HCT116 (cell line): Measurements from ENCODE around the gene DHRS9. TPM values are rescaled to one million over a fixed set of nuclear protein-coding genes. Genes with fewer than 3 reads are reported as not detected.

Source experiments
- ATAC-seq: fragments of 200-7000 bp; cut with Tn5 transposase; 2 replicates; pipeline ENCODE4 v1.9.1; 2020; ENCODE audit warnings: mild to moderate bottlenecking, moderate library complexity
- BruUV-seq: library from RNA; stranded (reverse); fragments of 400-500 nt; replicated peaks from 2 replicates; lab custom pipeline; 2021; lab: Mats Ljungman, UMichigan
- CTCF ChIA-PET: fragments of 300-600 bp; sonication (Branson Sonifier 250); formaldehyde crosslinking; loops from one replicate; lab custom pipeline; 2021; ENCODE audit warnings: antibody characterized with exemption; lab: Charles Lee
- POLR2A ChIA-PET: fragments of 300-600, 350-600 bp; sonication (Branson Sonifier 250); formaldehyde crosslinking; loops from one replicate; lab custom pipeline; 2021; ENCODE audit warnings: antibody characterized with exemption; lab: Charles Lee
- RAD21 ChIA-PET, 2 experiments: fragments of 300-600 bp; sonication (Branson Sonifier 250); formaldehyde crosslinking; loops; one replicate each; lab custom pipeline; 2023; ENCODE audit warnings: low total read pairs in 2 of 2; ENCODE audit not compliant: uncharacterized antibody in 2 of 2, unreplicated experiment in 2 of 2, low non-redundant PET in 1 of 2; lab: Charles Lee
- DNase-seq: peaks from one replicate; pipeline ENCODE4 v3.0.0-alpha.2; 2010; ENCODE audit warnings: low read depth, low spot score
- H2AFZ ChIP-seq: fragments of 200-600 bp; shearing (Covaris generic), sonication (generic); 2 replicates; pipeline ENCODE4 v1.6.1; 2017; ENCODE audit warnings: low read depth, mixed run types, mixed read lengths, antibody characterized with exemption, low read length; ENCODE audit not compliant: poor library complexity, severe bottlenecking
- H3K27ac ChIP-seq: 2 replicates; pipeline ENCODE4 v1.5.1; 2012; ENCODE audit warnings: low read depth, low read length
- H3K27me3 ChIP-seq: fragments of 200-600 bp; sonication (generic); 2 replicates; pipeline ENCODE4 v1.6.1; 2016; ENCODE audit warnings: mixed run types, low read length, mixed read lengths; ENCODE audit not compliant: insufficient read depth
- H3K36me3 ChIP-seq, 2 experiments: fragments of 200-500 bp in 1 of 2; fragments of 200-600 bp in 1 of 2; sonication (Bioruptor generic) in 1 of 2; sonication (generic) in 1 of 2; 2 replicates each; pipeline versions ENCODE4 v1.5.1 to v1.6.1; 2014 to 2016; ENCODE audit warnings: low read length in 2 of 2, inconsistent platforms in 1 of 2, mixed read lengths in 1 of 2, mixed run types in 1 of 2; ENCODE audit not compliant: insufficient read depth in 2 of 2, control insufficient read depth in 1 of 2
- H3K4me1 ChIP-seq, 2 experiments: fragments of 200-600 bp in 1 of 2; sonication (generic) in 1 of 2; 2 replicates each; pipeline versions ENCODE4 v1.5.1 to v1.6.1; 2012 to 2017; ENCODE audit warnings: low read length in 2 of 2, inconsistent platforms in 1 of 2, mild to moderate bottlenecking in 1 of 2, mixed read lengths in 1 of 2, mixed run types in 1 of 2, moderate library complexity in 1 of 2; ENCODE audit not compliant: insufficient read depth in 2 of 2, control insufficient read depth in 1 of 2
- H3K4me2 ChIP-seq: fragments of 200-600 bp; sonication (generic); 2 replicates; pipeline ENCODE4 v1.6.1; 2017; ENCODE audit warnings: mixed run types, low read length, mixed read lengths
- H3K4me3 ChIP-seq, 2 experiments: fragments of 200-600 bp in 1 of 2; sonication (generic) in 1 of 2; replicated peaks in 1 of 2; 2 replicates each; pipeline ENCODE4 v1.5.1; 2011 to 2016; ENCODE audit warnings: low read length in 2 of 2, control low read depth in 1 of 2, low read depth in 1 of 2, mild to moderate bottlenecking in 1 of 2, mixed read lengths in 1 of 2, mixed run types in 1 of 2
- H3K79me2 ChIP-seq: fragments of 200-600 bp; sonication (generic); 2 replicates; pipeline ENCODE4 v1.6.1; 2017; ENCODE audit warnings: mild to moderate bottlenecking, mixed run types, low read length, moderate library complexity, mixed read lengths; ENCODE audit not compliant: insufficient read depth
- H3K9ac ChIP-seq: fragments of 200-600 bp; sonication (generic); 2 replicates; pipeline ENCODE4 v1.6.1; 2016; ENCODE audit warnings: low read length, mixed read lengths
- H3K9me2 ChIP-seq: fragments of 200-600 bp; sonication (generic), shearing (Covaris generic); 2 replicates; pipeline ENCODE4 v1.6.1; 2017; ENCODE audit warnings: mixed run types, mild to moderate bottlenecking, moderate library complexity; ENCODE audit not compliant: insufficient read depth
- H3K9me3 ChIP-seq, 2 experiments: fragments of 200-500 bp in 1 of 2; fragments of 200-600 bp in 1 of 2; sonication (Bioruptor generic) in 1 of 2; sonication (generic) in 1 of 2; 2 replicates each; pipeline ENCODE4 v1.6.1; 2014 to 2017; ENCODE audit warnings: low read length in 2 of 2, mixed read lengths in 2 of 2, inconsistent platforms in 1 of 2, low read depth in 1 of 2, mild to moderate bottlenecking in 1 of 2, mixed run types in 1 of 2, moderate library complexity in 1 of 2; ENCODE audit not compliant: control insufficient read depth in 1 of 2, insufficient read depth in 1 of 2
- H4K20me1 ChIP-seq: fragments of 200-600 bp; sonication (generic), shearing (Covaris generic); 2 replicates; pipeline ENCODE4 v1.6.1; 2017; ENCODE audit warnings: mixed run types, mild to moderate bottlenecking, moderate library complexity; ENCODE audit not compliant: insufficient read depth
- CEBPB ChIP-seq: IDR thresholded peaks from 2 replicates; pipeline ENCODE4 v1.6.1; 2012; ENCODE audit warnings: low read depth
- CTCF ChIP-seq, 3 experiments: fragments of 200-600 bp in 1 of 3; sonication (generic) in 1 of 3; IDR thresholded peaks in 2 of 3; conservative IDR thresholded peaks in 1 of 3; 2 replicates each; pipeline ENCODE4 v1.5.1; 2012 to 2017; ENCODE audit warnings: low read depth in 2 of 3, low read length in 2 of 3, antibody characterized with exemption in 1 of 3, borderline replicate concordance in 1 of 3, control low read depth in 1 of 3, mild to moderate bottlenecking in 1 of 3, mixed read lengths in 1 of 3, mixed run types in 1 of 3, moderate library complexity in 1 of 3; ENCODE audit not compliant: insufficient read depth in 1 of 3
- EGR1 ChIP-seq: IDR thresholded peaks from 2 replicates; pipeline ENCODE4 v1.6.1; 2012; ENCODE audit warnings: low read depth
- ELF1 ChIP-seq: IDR thresholded peaks from 2 replicates; pipeline ENCODE4 v1.6.1; 2012; ENCODE audit warnings: low read depth, borderline replicate concordance
- EZH2 ChIP-seq: fragments of 200-600 bp; sonication (generic); IDR thresholded peaks from 2 replicates; pipeline ENCODE4 v1.6.1; 2017; ENCODE audit warnings: antibody characterized with exemption, mixed run types
- EZH2phosphoT487 ChIP-seq: fragments of 200-600 bp; IDR thresholded peaks from 2 replicates; pipeline ENCODE4 v1.6.1; 2018; ENCODE audit warnings: antibody characterized with exemption, borderline replicate concordance
- FOSL1 ChIP-seq: IDR thresholded peaks from 2 replicates; pipeline ENCODE4 v1.6.1; 2012; ENCODE audit warnings: low read depth
- JUND ChIP-seq: IDR thresholded peaks from 2 replicates; pipeline ENCODE4 v1.6.1; 2012
- POLR2A ChIP-seq: IDR thresholded peaks from 2 replicates; pipeline ENCODE4 v1.7.0; 2011; ENCODE audit warnings: borderline replicate concordance; ENCODE audit not compliant: insufficient read depth, insufficient read length; ENCODE audit errors: extremely low read depth
- POLR2AphosphoS5 ChIP-seq: IDR thresholded peaks from 2 replicates; pipeline ENCODE4 v1.6.1; 2011; ENCODE audit warnings: mild to moderate bottlenecking, low read depth, low read length, moderate library complexity
- SP1 ChIP-seq: IDR thresholded peaks from 2 replicates; pipeline ENCODE4 v1.6.1; 2012; ENCODE audit warnings: low read depth
- SRF ChIP-seq: IDR thresholded peaks from 2 replicates; pipeline ENCODE4 v1.6.1; 2012; ENCODE audit warnings: low read depth
- YY1 ChIP-seq: IDR thresholded peaks from 2 replicates; pipeline ENCODE4 v1.6.1; 2011; ENCODE audit warnings: low read length, low read depth, moderate library complexity, mild to moderate bottlenecking; ENCODE audit not compliant: insufficient replicate concordance; ENCODE audit errors: extremely low read depth
- ZFX ChIP-seq: fragments of 450-650 bp; IDR thresholded peaks from 2 replicates; pipeline ENCODE4 v1.6.1; 2017
- ZNF274 ChIP-seq: fragments of 200-500 bp; sonication (Bioruptor generic); IDR thresholded peaks from 2 replicates; pipeline ENCODE4 v1.6.1; 2014; ENCODE audit warnings: mild to moderate bottlenecking, low read depth, low read length, inconsistent platforms
- intact Hi-C: fragments of 100-400 bp; cut with micrococcal nuclease; formaldehyde crosslinking; loops from 2 replicates; pipeline ENCODE4 v1.10.0; 2022
- total RNA-seq: library from RNA; stranded (reverse); gene quantifications from one replicate; pipeline ENCODE4 v1.2.1, GENCODE V29; 2021; ENCODE audit not compliant: unreplicated experiment
- TF ChIP-seq, protein P1 (sequence below): IDR thresholded peaks from 2 replicates; pipeline ENCODE4 v1.6.1; 2012
- TF ChIP-seq, protein P2 (sequence below): IDR thresholded peaks from 2 replicates; pipeline ENCODE4 v1.6.1; 2012; ENCODE audit warnings: low read depth
- TF ChIP-seq, protein P3 (sequence below): IDR thresholded peaks from 2 replicates; pipeline ENCODE4 v1.6.1; 2011; ENCODE audit warnings: mild to moderate bottlenecking, low read length, moderate library complexity; ENCODE audit not compliant: insufficient replicate concordance; ENCODE audit errors: extremely low read depth

The DHRS9 gene
- total RNA-seq, 1 experiment from 2014 or later, result 0.15 TPM

GRCh38 chr2:169091761-169092519, 22.6 kb downstream of the DHRS9 start (continued):
- TF ChIP-seq JUND, result peak; percentile 54
- TF ChIP-seq EGR1, result no peak
- TF ChIP-seq CEBPB, result peak; percentile 96
- no peak for TF ChIP-seq SRF
- peak; percentile 55; the same call in 1 of the 2 replicates for TF ChIP-seq FOSL1

DNA sequence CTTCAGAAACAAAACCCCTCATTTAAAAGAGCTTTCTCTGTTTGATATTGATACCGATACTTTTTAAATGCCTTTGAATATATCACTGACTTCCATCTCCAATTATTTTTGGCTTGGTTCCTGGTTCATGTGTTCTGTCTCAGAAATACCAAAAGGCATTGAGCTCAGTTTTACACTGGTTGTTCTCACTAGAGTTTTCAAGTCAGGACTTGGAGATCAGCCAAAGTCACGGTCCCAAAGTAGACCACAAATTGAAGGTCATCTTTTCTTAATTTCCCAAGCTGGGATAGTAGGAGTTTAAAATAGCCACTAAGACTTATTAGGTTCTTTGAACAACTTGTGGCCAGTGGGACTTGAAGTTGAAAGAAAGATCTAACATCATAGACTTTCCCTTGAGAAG, 24.2 kb downstream of the DHRS9 start:
- Histone ChIP-seq H3K4me2 (no peak overlapping the region), H3K4me1 (peaks cover 18 to 31% of the 10 kb centered on the region in 2 experiments; a peak in 3 of 4 replicates), H3K9me3 (no peaks in the 10 kb centered on the region), H3K9me2 (no peaks in the 10 kb centered on the region), H2AFZ (no peak overlapping the region), H3K36me3 (no peaks in the 10 kb centered on the region), H3K79me2 (no peaks in the 10 kb centered on the region), H3K27ac (no peak overlapping the region), H3K9ac (no peak overlapping the region), H3K4me3 (no peak overlapping the region), H4K20me1 (no peaks in the 10 kb centered on the region), H3K27me3 (peaks cover 5% of the 10 kb centered on the region; the same call in 1 of the 2 replicates)
- ChIA-PET RAD21 (no interaction called here), POLR2A (no interaction called here), CTCF (no interaction called here)
- BruUV-seq, result no TSS peak
- intact Hi-C loops, result no loop called here
- no peak for DNase-seq
- no peak for ATAC-seq
- TF ChIP-seq ELF1, result no peak
- no peak for TF ChIP-seq CEBPB
- TF ChIP-seq ZFX, result no peak
- no peak for TF ChIP-seq YY1
- no peak for TF ChIP-seq JUND
- TF ChIP-seq SP1, result no peak
- no peak for TF ChIP-seq POLR2AphosphoS5
- TF ChIP-seq, protein P1, sequence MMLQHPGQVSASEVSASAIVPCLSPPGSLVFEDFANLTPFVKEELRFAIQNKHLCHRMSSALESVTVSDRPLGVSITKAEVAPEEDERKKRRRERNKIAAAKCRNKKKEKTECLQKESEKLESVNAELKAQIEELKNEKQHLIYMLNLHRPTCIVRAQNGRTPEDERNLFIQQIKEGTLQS, result no peak
- TF ChIP-seq, protein P2, sequence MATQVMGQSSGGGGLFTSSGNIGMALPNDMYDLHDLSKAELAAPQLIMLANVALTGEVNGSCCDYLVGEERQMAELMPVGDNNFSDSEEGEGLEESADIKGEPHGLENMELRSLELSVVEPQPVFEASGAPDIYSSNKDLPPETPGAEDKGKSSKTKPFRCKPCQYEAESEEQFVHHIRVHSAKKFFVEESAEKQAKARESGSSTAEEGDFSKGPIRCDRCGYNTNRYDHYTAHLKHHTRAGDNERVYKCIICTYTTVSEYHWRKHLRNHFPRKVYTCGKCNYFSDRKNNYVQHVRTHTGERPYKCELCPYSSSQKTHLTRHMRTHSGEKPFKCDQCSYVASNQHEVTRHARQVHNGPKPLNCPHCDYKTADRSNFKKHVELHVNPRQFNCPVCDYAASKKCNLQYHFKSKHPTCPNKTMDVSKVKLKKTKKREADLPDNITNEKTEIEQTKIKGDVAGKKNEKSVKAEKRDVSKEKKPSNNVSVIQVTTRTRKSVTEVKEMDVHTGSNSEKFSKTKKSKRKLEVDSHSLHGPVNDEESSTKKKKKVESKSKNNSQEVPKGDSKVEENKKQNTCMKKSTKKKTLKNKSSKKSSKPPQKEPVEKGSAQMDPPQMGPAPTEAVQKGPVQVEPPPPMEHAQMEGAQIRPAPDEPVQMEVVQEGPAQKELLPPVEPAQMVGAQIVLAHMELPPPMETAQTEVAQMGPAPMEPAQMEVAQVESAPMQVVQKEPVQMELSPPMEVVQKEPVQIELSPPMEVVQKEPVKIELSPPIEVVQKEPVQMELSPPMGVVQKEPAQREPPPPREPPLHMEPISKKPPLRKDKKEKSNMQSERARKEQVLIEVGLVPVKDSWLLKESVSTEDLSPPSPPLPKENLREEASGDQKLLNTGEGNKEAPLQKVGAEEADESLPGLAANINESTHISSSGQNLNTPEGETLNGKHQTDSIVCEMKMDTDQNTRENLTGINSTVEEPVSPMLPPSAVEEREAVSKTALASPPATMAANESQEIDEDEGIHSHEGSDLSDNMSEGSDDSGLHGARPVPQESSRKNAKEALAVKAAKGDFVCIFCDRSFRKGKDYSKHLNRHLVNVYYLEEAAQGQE, result no peak
- no peak for TF ChIP-seq POLR2A
- no peak for TF ChIP-seq EZH2
- TF ChIP-seq ZNF274, result no peak
- no peak for TF ChIP-seq CTCF (IDR thresholded peaks at IDR 0.05 in 2 of 3, conservative IDR thresholded peaks at IDR 0.05 in 1 of 3; ENCODE audit: borderline replicate concordance in 1 of 3, insufficient read depth in 1 of 3, low read depth in 2 of 3, low read length in 2 of 3)
- TF ChIP-seq, protein P3, sequence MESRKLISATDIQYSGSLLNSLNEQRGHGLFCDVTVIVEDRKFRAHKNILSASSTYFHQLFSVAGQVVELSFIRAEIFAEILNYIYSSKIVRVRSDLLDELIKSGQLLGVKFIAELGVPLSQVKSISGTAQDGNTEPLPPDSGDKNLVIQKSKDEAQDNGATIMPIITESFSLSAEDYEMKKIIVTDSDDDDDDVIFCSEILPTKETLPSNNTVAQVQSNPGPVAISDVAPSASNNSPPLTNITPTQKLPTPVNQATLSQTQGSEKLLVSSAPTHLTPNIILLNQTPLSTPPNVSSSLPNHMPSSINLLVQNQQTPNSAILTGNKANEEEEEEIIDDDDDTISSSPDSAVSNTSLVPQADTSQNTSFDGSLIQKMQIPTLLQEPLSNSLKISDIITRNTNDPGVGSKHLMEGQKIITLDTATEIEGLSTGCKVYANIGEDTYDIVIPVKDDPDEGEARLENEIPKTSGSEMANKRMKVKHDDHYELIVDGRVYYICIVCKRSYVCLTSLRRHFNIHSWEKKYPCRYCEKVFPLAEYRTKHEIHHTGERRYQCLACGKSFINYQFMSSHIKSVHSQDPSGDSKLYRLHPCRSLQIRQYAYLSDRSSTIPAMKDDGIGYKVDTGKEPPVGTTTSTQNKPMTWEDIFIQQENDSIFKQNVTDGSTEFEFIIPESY, result no peak
- no peak for TF ChIP-seq EZH2phosphoT487
